Skeletal muscle tissue (tissue), 4 donors: ENCODE results near the gene SQSTM1. TPM values are rescaled to one million over a fixed set of nuclear protein-coding genes. Genes with fewer than 3 reads are reported as not detected.

Source experiments
- H3K27ac ChIP-seq: one replicate; pipeline ENCODE4 v1.7.0; 2013; ENCODE audit warnings: mild to moderate bottlenecking, low read depth, low read length, inconsistent platforms
- H3K27me3 ChIP-seq, 3 donors: one replicate each; pipeline ENCODE4 v1.7.0; 2013; ENCODE audit warnings: low read length in 3 of 3; ENCODE audit not compliant: control insufficient read depth in 3 of 3, insufficient read depth in 3 of 3
- H3K36me3 ChIP-seq, 3 donors: one replicate each; pipeline ENCODE4 v1.7.0; 2013; ENCODE audit warnings: low read length in 3 of 3; ENCODE audit not compliant: control insufficient read depth in 3 of 3, insufficient read depth in 3 of 3
- H3K4me1 ChIP-seq, 3 donors: one replicate each; pipeline ENCODE4 v1.7.0; 2013; ENCODE audit warnings: low read length in 3 of 3, mild to moderate bottlenecking in 3 of 3; ENCODE audit not compliant: control insufficient read depth in 3 of 3, insufficient read depth in 3 of 3
- H3K4me3 ChIP-seq, 3 donors: one replicate each; pipeline ENCODE4 v1.7.0; 2013; ENCODE audit warnings: low read length in 3 of 3
- H3K9ac ChIP-seq, 3 donors: one replicate each; pipeline ENCODE4 v1.7.0; 2013; ENCODE audit warnings: low read length in 3 of 3, mild to moderate bottlenecking in 3 of 3, moderate library complexity in 2 of 3, low read depth in 1 of 3
- H3K9me3 ChIP-seq, 3 donors: one replicate each; pipeline ENCODE4 v1.7.0; 2013; ENCODE audit warnings: low read length in 3 of 3; ENCODE audit not compliant: control insufficient read depth in 3 of 3
- total RNA-seq: library from RNA; depleted of rRNA; stranded (reverse); fragments of >200 nt; gene quantifications from one replicate; pipeline ENCODE4 v1.2.3, GENCODE V29; 2014
- donor health status: Osteomylitis.

SQSTM1 gene
- total RNA-seq, 1 donor from 2014 or later, result 54.8 TPM

GRCh38 chr5:179875741-179876609, 55.3 kb downstream of the SQSTM1 start:
- H3K9me3 ChIP-seq, result no peaks in the 10 kb centered on the region
- no peaks in the 10 kb centered on the region for H3K27me3 ChIP-seq
- H3K36me3 ChIP-seq, result peaks cover 53 to 58% (median 57%) of the 10 kb centered on the region in 3 donors
- peak overlapping the region in 1 of 3 donors; percentile 8 for H3K9ac ChIP-seq
- H3K4me3 ChIP-seq, result no peak overlapping the region
- H3K27ac ChIP-seq, result peak overlapping the region; percentile 12
- peaks cover 0 to 12% (median 7%) of the 10 kb centered on the region in 3 donors for H3K4me1 ChIP-seq

GRCh38 chr5:179876610-179876952, 55.9 kb downstream of the SQSTM1 start:
- Histone ChIP-seq H3K27me3 (no peaks in the 10 kb centered on the region), H3K36me3 (peaks cover 47 to 53% (median 52%) of the 10 kb centered on the region in 3 donors), H3K27ac (no peak overlapping the region), H3K9me3 (no peaks in the 10 kb centered on the region), H3K4me1 (peaks cover 0 to 12% (median 7%) of the 10 kb centered on the region in 3 donors), H3K4me3 (no peak overlapping the region), H3K9ac (no peak overlapping the region)

GRCh38 chr5:179878222-179879002, 57.7 kb downstream of the SQSTM1 start:
- peaks cover 39 to 47% (median 44%) of the 10 kb centered on the region in 3 donors for H3K36me3 ChIP-seq
- no peak overlapping the region for H3K27ac ChIP-seq
- no peak overlapping the region for H3K4me3 ChIP-seq
- H3K9me3 ChIP-seq, result peaks cover 2 to 4% (median 4%) of the 10 kb centered on the region in 3 donors
- no peaks in the 10 kb centered on the region for H3K27me3 ChIP-seq
- H3K9ac ChIP-seq, result no peak overlapping the region
- H3K4me1 ChIP-seq, result peaks cover 0 to 12% (median 7%) of the 10 kb centered on the region in 3 donors

DNA sequence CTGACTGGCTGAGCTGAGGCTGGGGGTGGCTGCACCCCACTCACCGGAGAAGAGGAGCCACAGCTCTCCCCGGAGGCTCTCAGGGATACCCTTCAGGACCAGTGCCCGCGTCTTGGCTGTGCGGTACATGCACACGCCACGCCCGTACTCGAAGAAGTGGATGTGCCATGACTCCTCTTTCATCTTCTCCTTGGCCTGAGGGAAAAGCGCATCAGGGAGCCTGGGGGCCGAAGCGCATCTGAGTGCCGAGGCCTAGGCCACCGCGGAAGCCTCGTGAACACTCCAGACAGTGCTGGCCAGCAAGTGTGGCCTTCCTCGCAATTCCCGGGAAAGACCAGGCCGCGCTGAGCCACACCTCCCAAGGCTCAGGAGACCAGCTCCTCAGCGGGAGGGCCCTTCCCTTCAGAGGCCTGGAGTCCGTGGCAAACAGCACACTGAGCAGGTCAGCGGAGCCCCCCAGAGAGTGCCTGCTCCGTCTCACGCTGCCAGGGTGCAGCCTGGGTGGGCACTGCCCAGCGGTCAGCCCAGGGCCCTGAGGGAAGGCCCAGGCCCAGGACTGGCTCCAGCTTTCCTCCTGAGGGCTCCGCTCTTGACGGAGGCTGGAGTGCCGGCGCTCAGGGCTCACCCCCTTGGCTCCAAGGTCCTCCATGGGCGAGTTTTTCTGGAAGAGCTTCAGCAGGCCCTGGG, 58.4 kb downstream of the SQSTM1 start:
- no peak overlapping the region for H3K27ac ChIP-seq
- H3K4me1 ChIP-seq, result peaks cover 0 to 12% (median 7%) of the 10 kb centered on the region in 3 donors
- no peaks in the 10 kb centered on the region for H3K27me3 ChIP-seq
- no peak overlapping the region for H3K4me3 ChIP-seq
- peaks cover 2 to 8% (median 5%) of the 10 kb centered on the region in 3 donors for H3K9me3 ChIP-seq
- H3K36me3 ChIP-seq, result peaks cover 37 to 48% (median 44%) of the 10 kb centered on the region in 3 donors
- no peak overlapping the region for H3K9ac ChIP-seq

DNA sequence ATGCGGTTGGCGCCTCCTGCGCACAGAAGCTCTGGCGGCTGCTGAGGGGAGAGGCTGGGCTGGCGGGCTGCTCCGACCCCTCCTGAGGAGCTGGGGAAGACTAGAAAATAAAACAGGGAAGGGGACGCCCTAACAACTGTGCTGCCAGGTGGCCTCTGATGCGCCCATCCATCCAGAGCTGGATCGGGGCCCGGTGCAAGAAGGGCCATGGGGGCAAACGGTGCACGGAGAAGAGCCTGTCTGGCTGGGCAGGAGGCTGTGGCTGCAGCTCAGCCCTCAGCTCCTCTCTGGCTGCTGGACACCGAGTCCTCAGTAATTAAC, 58.9 kb downstream of the SQSTM1 start:
- Histone ChIP-seq H3K27ac (no peak overlapping the region), H3K9ac (no peak overlapping the region), H3K27me3 (no peaks in the 10 kb centered on the region), H3K9me3 (peaks cover 2 to 8% (median 6%) of the 10 kb centered on the region in 3 donors), H3K4me3 (no peak overlapping the region), H3K4me1 (peaks cover 0 to 12% (median 7%) of the 10 kb centered on the region in 3 donors), H3K36me3 (peaks cover 37 to 49% (median 44%) of the 10 kb centered on the region in 3 donors)

- Histone ChIP-seq H3K4me3 (no peak overlapping the region), H3K9me3 (peaks cover 2 to 8% (median 6%) of the 10 kb centered on the region in 3 donors), H3K27me3 (no peaks in the 10 kb centered on the region), H3K9ac (no peak overlapping the region), H3K36me3 (peaks cover 32 to 49% (median 44%) of the 10 kb centered on the region in 3 donors), H3K27ac (no peak overlapping the region), H3K4me1 (peaks cover 0 to 12% (median 7%) of the 10 kb centered on the region in 3 donors)
Measured at GRCh38 chr5:179880066-179880650, 59.5 kb downstream of the SQSTM1 start.

GRCh38 chr5:179880848-179881590, 60.3 kb downstream of the SQSTM1 start:
- peaks cover 32 to 43% (median 39%) of the 10 kb centered on the region in 3 donors for H3K36me3 ChIP-seq
- H3K27me3 ChIP-seq, result no peaks in the 10 kb centered on the region
- no peak overlapping the region for H3K9ac ChIP-seq

DNA sequence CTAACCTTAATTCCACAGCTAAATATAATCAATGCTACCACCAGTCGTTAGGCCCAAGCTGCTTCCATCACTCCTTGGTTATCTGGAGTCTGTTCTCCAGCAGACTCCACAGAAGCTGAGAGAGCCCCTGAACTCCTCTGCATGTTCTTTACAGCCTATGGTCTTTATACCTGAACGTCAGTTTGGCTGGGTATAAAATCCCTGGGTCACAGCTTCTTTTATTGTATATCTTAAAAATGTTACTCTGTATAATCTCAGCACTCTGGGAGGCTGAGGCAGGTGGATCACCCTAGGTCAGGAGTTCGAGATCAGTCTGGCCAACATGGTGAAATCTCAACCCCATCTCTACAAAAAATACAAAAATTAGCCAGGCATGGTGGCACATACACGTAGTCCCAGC, 61.6 kb downstream of the SQSTM1 start:
- H3K4me3 ChIP-seq, result no peak overlapping the region
- no peak overlapping the region for H3K27ac ChIP-seq
- no peaks in the 10 kb centered on the region for H3K27me3 ChIP-seq
- H3K36me3 ChIP-seq, result peaks cover 29 to 37% (median 35%) of the 10 kb centered on the region in 3 donors
- peaks cover 2 to 8% (median 6%) of the 10 kb centered on the region in 3 donors for H3K9me3 ChIP-seq
- peaks cover 9 to 22% (median 17%) of the 10 kb centered on the region in 3 donors for H3K4me1 ChIP-seq
- no peak overlapping the region for H3K9ac ChIP-seq

More at GRCh38 chr5:179880848-179881590, 60.3 kb downstream of the SQSTM1 start:
- Histone ChIP-seq H3K27ac (no peak overlapping the region), H3K9me3 (peaks cover 2 to 8% (median 6%) of the 10 kb centered on the region in 3 donors), H3K4me3 (no peak overlapping the region), H3K4me1 (peaks cover 6 to 15% (median 9%) of the 10 kb centered on the region in 3 donors)

- H3K9ac ChIP-seq, result no peak overlapping the region
- H3K27ac ChIP-seq, result no peak overlapping the region
- peaks cover 2 to 8% (median 6%) of the 10 kb centered on the region in 3 donors for H3K9me3 ChIP-seq
- H3K4me3 ChIP-seq, result no peak overlapping the region
- H3K36me3 ChIP-seq, result peaks cover 35 to 41% (median 37%) of the 10 kb centered on the region in 3 donors
- H3K4me1 ChIP-seq, result peaks cover 13 to 28% (median 22%) of the 10 kb centered on the region in 3 donors
- H3K27me3 ChIP-seq, result no peaks in the 10 kb centered on the region
Measured at GRCh38 chr5:179883163-179883562, 62.5 kb downstream of the SQSTM1 start.
